Neuron (in vitro differentiated cells): ENCODE measurements around the gene ACAD8.
A peak's percentile ranks its signal among the peaks of the same experiment; 100 is the strongest.

ENCODE experiments used
- H2AFZ ChIP-seq: one replicate; pipeline ENCODE4 v1.6.1; 2013; ENCODE audit warnings: low read depth, mild to moderate bottlenecking, inconsistent platforms, low read length, moderate library complexity
- H3K27me3 ChIP-seq: one replicate; pipeline ENCODE4 v1.6.1; 2013; ENCODE audit warnings: low read length; ENCODE audit not compliant: insufficient read depth
- H3K36me3 ChIP-seq: one replicate; pipeline ENCODE4 v1.6.1; 2013; ENCODE audit warnings: low read length; ENCODE audit not compliant: insufficient read depth
- H3K4me1 ChIP-seq: one replicate; pipeline ENCODE4 v1.6.1; 2013; ENCODE audit warnings: low read length; ENCODE audit not compliant: insufficient read depth
- H3K4me3 ChIP-seq: 2 replicates; pipeline ENCODE4 v1.5.1; 2013; ENCODE audit warnings: mild to moderate bottlenecking, low read length, moderate library complexity
- H3K9me3 ChIP-seq: one replicate; pipeline ENCODE4 v1.6.1; 2013; ENCODE audit warnings: low read length

The ACAD8 gene

DNA sequence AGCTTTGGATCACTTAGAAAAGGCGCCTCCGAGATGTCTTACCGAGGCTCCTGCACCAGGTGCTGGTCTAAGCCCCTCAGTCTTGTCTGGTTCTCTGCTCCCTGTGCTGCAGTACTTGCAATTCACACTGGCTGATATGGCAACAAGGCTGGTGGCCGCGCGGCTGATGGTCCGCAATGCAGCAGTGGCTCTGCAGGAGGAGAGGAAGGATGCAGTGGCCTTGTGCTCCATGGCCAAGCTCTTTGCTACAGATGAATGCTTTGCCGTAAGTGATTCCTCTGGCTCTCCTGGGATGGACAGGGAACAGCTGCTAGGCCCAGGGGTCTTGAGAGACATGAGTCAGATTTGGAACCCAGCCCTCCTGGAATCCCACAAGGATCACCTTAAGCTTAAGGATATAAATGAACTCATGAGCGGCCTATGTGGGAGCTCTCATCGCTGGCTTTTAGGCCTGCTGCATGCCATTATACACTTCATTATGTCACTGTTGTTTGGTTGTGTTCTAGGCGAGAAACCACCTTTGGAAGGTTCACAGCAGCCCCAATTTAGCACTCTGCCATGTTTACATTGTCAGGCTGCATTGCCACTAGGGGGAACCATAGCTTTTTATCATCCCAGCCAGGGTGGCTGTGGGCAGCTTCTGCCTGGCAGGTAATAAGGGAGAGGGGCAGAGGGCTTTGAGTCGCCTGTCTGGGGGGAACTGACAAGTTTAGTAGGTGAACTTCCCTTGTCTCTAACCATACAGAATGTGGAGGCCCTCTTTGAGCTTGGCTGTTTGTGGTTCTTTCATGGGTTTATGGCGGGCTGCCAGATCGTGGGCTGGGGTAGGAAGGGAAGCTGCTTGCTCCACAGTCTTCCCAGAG is 8.5 kb downstream of the ACAD8 start:
- Histone ChIP-seq H3K36me3 (peaks cover 54% of the 10 kb centered on the region), H3K27me3 (no peaks in the 10 kb centered on the region), H2AFZ (no peak overlapping the region), H3K4me3 (no peak overlapping the region), H3K9me3 (no peaks in the 10 kb centered on the region), H3K4me1 (no peaks in the 10 kb centered on the region)

DNA sequence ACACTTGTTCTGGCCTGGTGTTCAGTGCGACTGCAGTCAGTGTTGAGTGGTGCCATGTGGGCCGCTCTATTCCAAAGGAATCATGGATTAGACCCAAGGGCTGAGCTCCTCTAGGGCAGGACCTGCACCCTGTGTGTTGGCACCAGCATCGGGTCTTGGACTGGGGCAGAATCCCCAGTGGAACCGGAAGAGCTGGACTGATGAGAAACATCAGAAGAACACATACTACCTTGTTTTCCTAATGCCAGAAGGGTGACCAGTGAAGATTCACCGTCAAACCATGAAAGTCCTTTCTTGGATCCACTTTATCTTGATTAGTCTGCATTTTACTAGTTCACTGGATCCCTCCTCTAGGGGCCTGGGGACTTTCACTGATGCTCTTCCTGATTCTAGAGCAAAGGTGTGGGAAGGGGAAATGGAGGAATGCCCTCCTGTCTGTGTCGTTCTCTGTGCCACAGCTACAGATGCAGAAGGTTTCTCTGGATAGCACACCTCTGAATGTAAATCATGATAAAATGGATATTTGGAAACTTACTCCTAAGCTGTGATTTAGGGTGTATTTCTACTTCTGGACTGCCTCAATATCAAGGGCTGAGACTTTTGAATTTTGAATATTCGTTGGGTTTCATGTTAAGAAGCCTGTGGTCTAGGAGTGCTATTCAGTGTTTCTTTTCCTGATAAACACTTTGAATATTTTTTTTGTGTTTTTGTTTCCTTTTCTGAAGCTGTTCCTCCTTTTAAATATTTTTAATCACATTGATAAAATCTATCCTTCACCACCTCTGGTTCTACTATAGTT is 11.8 kb downstream of the ACAD8 start:
- H3K27me3 ChIP-seq = no peaks in the 10 kb centered on the region
- H3K4me3 ChIP-seq = no peak overlapping the region
- H3K36me3 ChIP-seq = peaks cover 35% of the 10 kb centered on the region
- H3K4me1 ChIP-seq = peaks cover 21% of the 10 kb centered on the region
- H3K9me3 ChIP-seq = no peaks in the 10 kb centered on the region
- no peak overlapping the region for H2AFZ ChIP-seq

DNA sequence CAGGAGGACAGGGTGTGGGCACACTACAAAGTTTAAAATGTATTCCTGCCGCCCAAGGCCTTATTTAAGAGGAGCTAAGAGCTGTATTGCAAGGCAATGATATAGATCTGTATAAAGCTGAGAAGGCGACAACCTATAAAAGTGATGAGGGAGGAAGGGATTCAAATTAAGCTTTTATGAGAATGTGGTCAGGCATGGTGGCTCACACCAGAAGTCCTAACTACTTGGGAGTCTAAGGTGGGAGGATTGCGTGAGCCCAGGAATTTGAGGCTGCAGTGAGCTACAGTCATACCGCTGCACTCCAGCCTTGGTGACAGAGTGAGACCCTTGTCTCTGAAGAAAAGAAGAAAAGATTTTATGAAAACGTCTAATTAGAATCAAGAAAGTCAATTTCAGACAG is 13.1 kb downstream of the ACAD8 start:
- H3K27me3 ChIP-seq = no peaks in the 10 kb centered on the region
- H3K4me3 ChIP-seq = no peak overlapping the region
- H3K36me3 ChIP-seq = peaks cover 23% of the 10 kb centered on the region
- H2AFZ ChIP-seq = no peak overlapping the region
- no peaks in the 10 kb centered on the region for H3K9me3 ChIP-seq
- H3K4me1 ChIP-seq = peaks cover 21% of the 10 kb centered on the region

DNA sequence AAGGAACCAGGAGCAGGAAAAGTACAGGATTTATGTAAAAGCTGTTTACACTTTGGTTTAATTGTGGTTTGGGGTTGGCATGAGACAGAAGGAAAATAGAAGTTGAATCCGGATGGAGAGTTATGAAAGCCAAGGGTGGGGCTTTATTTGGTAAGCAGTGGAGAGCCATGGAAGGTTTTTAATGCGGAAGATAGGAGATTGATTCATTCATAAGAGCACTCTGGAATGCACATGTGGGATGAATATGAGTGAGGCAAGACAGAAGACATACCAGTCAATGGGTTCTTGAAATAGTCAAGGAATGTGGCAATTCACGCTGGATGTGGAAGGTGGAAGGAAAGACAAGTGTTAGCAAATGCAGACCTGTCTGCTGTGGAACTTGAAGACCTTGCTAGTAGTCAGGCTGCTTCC is 13.5 kb downstream of the ACAD8 start:
- Histone ChIP-seq H3K4me1 (peaks cover 21% of the 10 kb centered on the region), H2AFZ (no peak overlapping the region), H3K36me3 (peaks cover 19% of the 10 kb centered on the region), H3K9me3 (no peaks in the 10 kb centered on the region), H3K4me3 (no peak overlapping the region), H3K27me3 (no peaks in the 10 kb centered on the region)

DNA sequence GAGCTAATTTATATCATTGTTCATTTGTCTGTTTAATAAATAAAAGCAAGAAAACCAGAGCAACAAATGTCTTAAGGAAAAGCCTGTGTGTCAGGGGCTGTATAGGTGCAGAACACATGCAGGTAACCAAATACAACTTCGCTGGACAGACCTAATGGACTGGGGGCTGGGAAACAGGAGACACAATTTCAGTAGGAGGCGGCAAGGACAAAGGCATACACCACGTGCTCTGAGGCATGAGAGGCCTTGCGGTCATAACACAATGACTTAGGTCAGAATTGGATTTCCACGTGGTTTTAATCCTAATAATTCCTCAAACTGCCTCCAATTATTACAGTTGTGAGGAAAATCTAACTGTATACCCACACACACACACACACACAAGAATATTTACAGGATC is 14.1 kb downstream of the ACAD8 start:
- no peaks in the 10 kb centered on the region for H3K27me3 ChIP-seq
- no peak overlapping the region for H2AFZ ChIP-seq
- peaks cover 24% of the 10 kb centered on the region for H3K4me1 ChIP-seq
- H3K36me3 ChIP-seq = peaks cover 15% of the 10 kb centered on the region
- no peaks in the 10 kb centered on the region for H3K9me3 ChIP-seq
- H3K4me3 ChIP-seq = no peak overlapping the region

DNA sequence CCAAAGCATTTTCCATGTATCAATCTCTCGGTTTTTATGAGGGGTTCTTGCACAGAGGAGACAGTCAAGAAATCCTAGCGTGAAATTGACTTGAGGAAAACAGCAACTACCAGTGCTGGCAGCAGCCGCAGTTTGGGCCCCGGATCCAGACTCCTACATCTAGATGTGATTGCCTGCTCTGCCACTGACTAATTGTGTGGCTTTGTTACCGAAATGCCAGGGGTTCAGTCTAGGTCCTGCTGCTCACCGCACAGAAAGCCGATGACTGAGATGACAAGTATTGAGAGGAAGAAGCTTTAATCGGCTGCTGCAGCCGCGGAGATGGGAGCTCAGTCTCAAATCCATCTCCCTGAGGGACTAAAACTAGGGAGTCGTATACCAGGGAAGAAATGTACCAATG is 14.6 kb downstream of the ACAD8 start:
- Histone ChIP-seq H3K4me1 (peaks cover 29% of the 10 kb centered on the region), H3K36me3 (peaks cover 10% of the 10 kb centered on the region), H3K4me3 (no peak overlapping the region), H2AFZ (no peak overlapping the region), H3K27me3 (no peaks in the 10 kb centered on the region), H3K9me3 (no peaks in the 10 kb centered on the region)

DNA sequence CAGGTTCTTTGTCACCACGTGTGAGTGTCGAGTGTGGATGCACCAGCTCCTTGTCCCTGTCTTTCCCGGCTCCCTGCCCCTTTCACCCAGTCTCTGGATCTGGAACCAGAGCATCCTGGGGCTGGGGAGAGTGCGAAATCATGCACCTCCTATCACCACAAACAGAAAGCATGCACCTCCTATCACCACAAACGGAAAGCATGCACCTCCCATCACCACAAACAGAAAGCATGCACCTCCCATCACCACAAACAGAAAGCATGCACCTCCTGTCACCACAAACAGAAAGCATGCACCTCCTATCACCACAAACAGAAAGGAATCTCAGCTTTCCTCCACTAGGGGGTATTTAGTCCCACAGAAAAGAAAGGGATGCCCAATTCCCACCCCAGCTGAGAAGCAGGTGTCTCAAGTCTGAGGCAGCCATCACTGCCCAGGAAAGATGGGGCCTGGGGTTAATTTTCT is 16.9 kb downstream of the ACAD8 start:
- Histone ChIP-seq H3K27me3 (peaks cover 16% of the 10 kb centered on the region), H3K4me3 (no peak overlapping the region), H3K9me3 (no peaks in the 10 kb centered on the region), H3K36me3 (peaks cover under 1% of the 10 kb centered on the region), H3K4me1 (peaks cover 39% of the 10 kb centered on the region), H2AFZ (no peak overlapping the region)

DNA sequence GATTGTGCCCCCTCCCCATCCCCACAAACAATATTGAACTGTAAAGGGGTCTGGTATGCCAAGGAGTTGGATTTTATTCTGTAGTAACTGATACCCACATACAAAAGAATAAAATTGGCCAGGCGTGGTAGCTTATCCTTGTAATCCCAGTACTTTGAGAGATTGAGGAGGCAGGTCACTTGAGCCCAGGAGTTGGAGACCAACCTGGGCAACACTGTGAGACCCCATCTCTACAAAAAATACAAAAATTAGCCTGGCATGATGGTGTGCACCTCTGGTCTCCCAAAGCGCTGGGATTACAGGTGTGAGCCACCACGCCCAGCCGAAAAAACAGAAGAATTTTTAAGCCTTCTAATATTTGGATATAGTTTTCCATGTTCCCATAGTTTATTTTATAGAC is 18.6 kb downstream of the ACAD8 start:
- Histone ChIP-seq H2AFZ (no peak overlapping the region), H3K36me3 (no peaks in the 10 kb centered on the region), H3K9me3 (no peaks in the 10 kb centered on the region), H3K4me1 (peaks cover 48% of the 10 kb centered on the region), H3K4me3 (no peak overlapping the region), H3K27me3 (peaks cover 33% of the 10 kb centered on the region)

DNA sequence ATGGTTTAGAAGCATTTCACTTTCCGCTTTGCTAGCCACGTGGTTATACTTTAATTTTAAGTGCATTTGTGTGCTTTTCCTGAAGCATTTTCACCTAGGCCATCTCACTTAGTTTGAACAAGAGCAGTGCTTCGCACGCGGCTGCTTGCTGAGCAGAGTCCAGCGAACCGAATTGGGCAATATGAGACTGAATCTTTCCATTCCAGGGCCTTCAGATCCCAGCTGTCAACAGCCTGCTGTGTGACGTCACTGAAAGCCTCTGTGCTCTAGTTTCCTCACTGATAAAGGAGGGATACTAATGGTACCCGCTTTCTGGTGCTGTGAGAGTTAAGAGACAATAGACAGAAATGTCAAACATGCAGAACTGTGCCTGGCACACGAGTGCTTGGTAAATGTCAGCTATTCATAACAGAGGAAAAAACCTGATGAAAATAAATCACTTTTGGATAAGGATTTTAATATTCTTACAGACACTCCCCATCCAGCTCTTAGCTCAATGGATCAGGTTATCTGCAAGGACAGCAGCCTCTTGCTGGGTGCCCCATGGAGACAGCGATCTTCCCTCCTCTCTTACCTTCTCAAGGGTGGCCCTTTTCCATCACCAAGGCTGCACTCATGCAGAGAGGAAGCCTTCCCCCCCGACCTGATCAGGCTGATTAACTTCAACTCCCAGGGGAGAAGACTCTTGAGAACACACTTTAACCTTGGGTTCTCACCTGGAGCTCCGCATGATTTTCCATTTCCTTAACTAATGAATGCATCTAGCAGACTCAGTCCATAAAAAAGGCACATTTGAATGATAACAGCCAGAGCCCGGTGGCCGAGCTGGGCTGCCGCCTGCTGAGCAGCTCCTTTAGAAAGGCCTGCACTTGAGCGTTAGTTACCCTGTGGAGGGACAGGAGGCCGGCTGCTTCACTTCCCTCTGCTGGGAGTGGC is 19.3 kb downstream of the ACAD8 start:
- Histone ChIP-seq H3K9me3 (no peaks in the 10 kb centered on the region), H3K27me3 (peaks cover 39% of the 10 kb centered on the region), H3K4me3 (no peak overlapping the region), H2AFZ (no peak overlapping the region), H3K4me1 (peaks cover 42% of the 10 kb centered on the region), H3K36me3 (no peaks in the 10 kb centered on the region)

DNA sequence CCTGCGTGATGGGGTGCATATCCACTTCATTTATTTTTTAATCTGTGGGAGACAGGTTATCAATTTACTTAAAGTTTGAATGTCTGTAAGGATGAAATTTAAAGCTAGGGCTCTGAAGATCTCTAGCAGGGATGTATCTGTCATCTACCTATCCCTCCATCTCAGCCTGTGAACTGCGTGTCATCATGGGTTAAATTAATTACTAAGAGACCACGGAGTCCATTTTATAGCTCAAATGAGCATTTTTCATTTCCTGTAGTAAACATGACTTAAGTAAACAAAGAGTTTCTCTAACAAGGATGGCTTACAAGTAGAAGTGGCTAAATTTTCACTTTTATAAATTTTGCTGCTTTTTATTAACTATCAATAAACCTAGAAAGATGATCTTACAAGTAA is 19.9 kb downstream of the ACAD8 start:
- Histone ChIP-seq H2AFZ (no peak overlapping the region), H3K9me3 (peaks cover 2% of the 10 kb centered on the region), H3K4me3 (no peak overlapping the region), H3K36me3 (no peaks in the 10 kb centered on the region), H3K4me1 (peaks cover 36% of the 10 kb centered on the region), H3K27me3 (peaks cover 46% of the 10 kb centered on the region)

DNA sequence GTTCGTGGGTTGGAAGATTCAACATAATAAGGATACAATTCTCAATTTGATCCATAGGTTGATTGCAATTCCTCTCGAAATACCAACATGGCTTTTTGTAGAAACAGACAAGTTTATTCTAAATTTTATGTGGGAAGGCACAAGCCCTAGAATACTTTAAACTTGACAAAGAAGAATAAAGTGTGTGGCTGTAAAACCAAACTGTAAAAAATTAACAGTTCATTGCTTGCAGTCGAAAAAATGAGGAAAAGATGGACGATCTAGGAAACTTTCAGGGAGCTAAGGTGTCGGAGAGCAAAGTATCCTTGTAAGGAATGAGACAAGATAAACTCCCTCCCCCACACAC is 21.8 kb downstream of the ACAD8 start:
- Histone ChIP-seq H3K4me3 (peak overlapping the region; percentile 32), H3K36me3 (no peaks in the 10 kb centered on the region), H3K4me1 (peaks cover 28% of the 10 kb centered on the region), H3K27me3 (peaks cover 54% of the 10 kb centered on the region), H3K9me3 (peaks cover 5% of the 10 kb centered on the region), H2AFZ (no peak overlapping the region)

DNA sequence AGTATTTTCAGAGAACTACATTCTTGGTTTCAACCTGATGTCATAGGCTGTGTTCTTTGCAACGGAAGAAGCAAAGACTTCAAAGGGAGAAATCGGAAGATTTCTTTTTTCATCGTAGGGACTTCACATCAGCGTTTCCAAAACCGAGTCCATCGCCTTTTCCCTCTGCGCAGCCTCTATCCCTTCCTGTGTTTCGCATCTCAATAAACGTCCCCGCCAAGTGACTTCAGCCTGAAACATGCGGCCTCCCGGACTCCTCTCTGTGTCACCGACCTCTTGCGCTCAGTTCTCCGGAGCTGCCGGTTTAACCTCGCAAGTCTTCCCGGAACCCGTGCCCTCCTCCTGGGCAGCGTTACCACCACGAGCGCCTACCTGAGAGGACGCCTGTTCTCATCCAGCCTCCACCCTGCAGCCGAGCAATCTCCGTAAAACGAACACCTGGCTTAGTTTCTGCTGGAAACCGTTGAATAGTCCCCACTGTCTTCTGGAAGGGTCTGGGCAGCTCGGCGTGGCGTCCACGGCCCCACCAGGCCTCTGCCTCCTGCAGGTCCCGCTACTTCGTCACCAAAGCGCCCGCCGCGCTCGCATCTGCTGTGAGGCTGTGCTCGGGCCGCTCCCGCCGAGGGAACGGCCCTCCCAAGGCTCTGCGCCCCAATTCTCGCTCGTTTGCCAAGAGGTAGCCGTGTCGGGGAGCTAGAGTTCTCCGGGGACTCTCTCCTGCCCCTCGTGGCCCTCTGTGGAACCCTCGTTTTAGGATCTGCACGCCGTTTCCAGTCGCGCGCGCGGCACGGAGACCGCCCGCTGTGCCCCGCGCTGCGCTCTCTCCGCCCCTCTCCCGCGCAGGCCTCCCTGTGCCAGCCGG is 22.4 kb downstream of the ACAD8 start, which contains the start of gene GLB1L3:
TSS of gene GLB1L3 (plus strand) at position 846 of the 862 bp plus-strand sequence. CDS start 362 bp downstream, outside the sequence.
- peak within 1 kb of the TSS; percentile 68 for H2AFZ ChIP-seq
- peak within 1 kb of the TSS; percentile 32 for H3K4me3 ChIP-seq
- no peaks in the 10 kb centered on the region for H3K36me3 ChIP-seq
- H3K27me3 ChIP-seq = peaks cover 59% of the 10 kb centered on the region
- peaks cover 5% of the 10 kb centered on the region for H3K9me3 ChIP-seq
- peaks cover 28% of the 10 kb centered on the region for H3K4me1 ChIP-seq
